DOHH2 (cell line): Measurements from ENCODE around the gene EPGN.

Experiments used
- H3F3A ChIP-seq: fragments of 200-600 bp; sonication (generic), shearing (Covaris generic); 2 replicates; pipeline ENCODE4 v1.6.0; 2016; ENCODE audit warnings: antibody characterized with exemption, mild to moderate bottlenecking; ENCODE audit not compliant: control insufficient read depth, insufficient read depth
- H3K27ac ChIP-seq: fragments of 200-600 bp; sonication (generic); 2 replicates; pipeline ENCODE4 v1.5.1; 2014; ENCODE audit warnings: low read depth, mild to moderate bottlenecking, low read length, moderate library complexity
- H3K27me3 ChIP-seq: fragments of 200-600 bp; sonication (generic); 2 replicates; pipeline ENCODE4 v1.6.1; 2014; ENCODE audit warnings: mild to moderate bottlenecking, low read length, mixed read lengths; ENCODE audit not compliant: control insufficient read depth
- H3K36me3 ChIP-seq: fragments of 200-600 bp; sonication (generic); 2 replicates; pipeline ENCODE4 v1.6.1; 2014; ENCODE audit warnings: mild to moderate bottlenecking, low read length, moderate library complexity, mixed read lengths; ENCODE audit not compliant: control insufficient read depth
- H3K4me1 ChIP-seq: fragments of 200-600 bp; sonication (generic); 2 replicates; pipeline ENCODE4 v1.6.1; 2014; ENCODE audit warnings: mild to moderate bottlenecking, low read length, mixed read lengths; ENCODE audit not compliant: control insufficient read depth
- H3K4me2 ChIP-seq: fragments of 200-600 bp; sonication (generic); 2 replicates; pipeline ENCODE4 v1.6.0; 2014; ENCODE audit warnings: mild to moderate bottlenecking, low read length, moderate library complexity
- H3K4me3 ChIP-seq: fragments of 200-600 bp; sonication (generic); 2 replicates; pipeline ENCODE4 v1.5.1; 2014; ENCODE audit warnings: mild to moderate bottlenecking, low read length, mixed read lengths
- H3K79me2 ChIP-seq: fragments of 200-600 bp; sonication (generic); 2 replicates; pipeline ENCODE4 v1.6.1; 2014; ENCODE audit warnings: mild to moderate bottlenecking, low read length, mixed read lengths; ENCODE audit not compliant: control insufficient read depth
- H3K9me2 ChIP-seq: fragments of 200-600 bp; sonication (generic); replicated peaks from 2 replicates; pipeline ENCODE4 v1.6.1; 2014; ENCODE audit warnings: mild to moderate bottlenecking, low read length, mixed read lengths; ENCODE audit not compliant: control insufficient read depth
- H3K9me3 ChIP-seq: fragments of 200-600 bp; sonication (generic); 2 replicates; pipeline ENCODE4 v1.6.1; 2014; ENCODE audit warnings: antibody characterized with exemption, low read length, mixed read lengths; ENCODE audit not compliant: control insufficient read depth, insufficient read depth
- H4K20me1 ChIP-seq: fragments of 200-600 bp; sonication (generic); 2 replicates; pipeline ENCODE4 v1.6.0; 2014; ENCODE audit warnings: low read depth, mild to moderate bottlenecking, antibody characterized with exemption, low read length, moderate library complexity; ENCODE audit not compliant: control insufficient read depth, insufficient read depth
- CTCF ChIP-seq: fragments of 200-600 bp; sonication (generic); IDR thresholded peaks from one replicate; pipeline ENCODE4 v1.5.1; 2014; ENCODE audit warnings: antibody characterized with exemption, mild to moderate bottlenecking, low read depth, low read length; ENCODE audit not compliant: poor library complexity, severe bottlenecking
- EZH2phosphoT487 ChIP-seq: fragments of 200-600 bp; sonication (generic); IDR thresholded peaks from 2 replicates; pipeline ENCODE4 v1.6.1; 2017; ENCODE audit warnings: borderline replicate concordance, mild to moderate bottlenecking, antibody characterized with exemption, low read length, moderate library complexity, mixed read lengths

Gene EPGN

GRCh38 chr4:74305000-74305399, 3.3 kb upstream of the EPGN start:
- Histone ChIP-seq H3K4me2 (no peak overlapping the region), H4K20me1 (no peaks in the 10 kb centered on the region), H3K9me3 (no peaks in the 10 kb centered on the region), H3K9me2 (no peaks in the 10 kb centered on the region), H3K36me3 (no peaks in the 10 kb centered on the region), H3K4me3 (no peak overlapping the region), H3F3A (no peaks in the 10 kb centered on the region), H3K27ac (no peak overlapping the region), H3K27me3 (no peaks in the 10 kb centered on the region), H3K79me2 (no peaks in the 10 kb centered on the region), H3K4me1 (peaks cover 7% of the 10 kb centered on the region)
- no peak for TF ChIP-seq CTCF
- TF ChIP-seq EZH2phosphoT487 = no peak

DNA sequence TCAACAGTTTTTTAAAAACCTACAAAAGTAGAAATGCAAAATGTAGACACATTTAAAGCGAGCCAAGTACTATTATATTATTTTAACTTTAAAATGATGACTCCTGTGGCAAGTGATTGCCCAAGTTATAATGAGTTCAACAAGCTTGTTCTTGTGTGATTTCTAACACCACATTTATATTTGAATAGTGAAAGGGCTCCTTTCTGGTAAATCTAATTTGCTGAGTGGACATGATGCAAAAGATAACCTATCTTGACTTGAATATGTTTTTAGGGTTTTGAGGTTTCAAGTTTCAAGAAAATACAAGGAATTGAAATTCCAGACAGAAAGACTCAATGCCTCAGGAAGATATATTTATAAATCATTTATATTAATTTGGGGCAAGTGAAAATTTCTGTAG, 1.1 kb upstream of the EPGN start:
- Histone ChIP-seq H3K9me2 (no peaks in the 10 kb centered on the region), H3K4me1 (peaks cover 7% of the 10 kb centered on the region), H3K4me3 (no peak overlapping the region), H3K9me3 (no peaks in the 10 kb centered on the region), H3K27me3 (no peaks in the 10 kb centered on the region), H4K20me1 (no peaks in the 10 kb centered on the region), H3K27ac (no peak overlapping the region), H3F3A (no peaks in the 10 kb centered on the region), H3K79me2 (no peaks in the 10 kb centered on the region), H3K4me2 (no peak overlapping the region), H3K36me3 (no peaks in the 10 kb centered on the region)
- TF ChIP-seq EZH2phosphoT487 (no peak), CTCF (no peak)

- peak overlapping the region; percentile 41 for H3K4me2 ChIP-seq
- peaks cover 7% of the 10 kb centered on the region for H3K4me1 ChIP-seq
- H3K4me3 ChIP-seq = no peak overlapping the region
- no peak overlapping the region for H3K27ac ChIP-seq
- no peak for TF ChIP-seq CTCF
- no peak for TF ChIP-seq EZH2phosphoT487
- no peaks in the 10 kb centered on the region for H3K9me3 ChIP-seq
- no peaks in the 10 kb centered on the region for H3K36me3 ChIP-seq
- H3K27me3 ChIP-seq = no peaks in the 10 kb centered on the region
- H4K20me1 ChIP-seq = no peaks in the 10 kb centered on the region
- H3F3A ChIP-seq = no peaks in the 10 kb centered on the region
- H3K9me2 ChIP-seq = no peaks in the 10 kb centered on the region
- H3K79me2 ChIP-seq = no peaks in the 10 kb centered on the region
Observed at GRCh38 chr4:74309223-74309622, 953 bp downstream of the EPGN start.
